Activated naive CD8-positive, alpha-beta T cell treated with anti-CD3 and anti-CD28 coated beads, Interleukin-2, amount 50 U/mL, for 24 hours (primary cell): ENCODE measurements around the gene RASSF5.
A peak's percentile ranks its signal among the peaks of the same experiment; 100 is the strongest.
"Not testable (repeated sequence)": the region's sequence is repeated elsewhere in the genome, so short reads cannot be mapped to it uniquely, and the experiment has no call there.

ENCODE experiments used
- ATAC-seq: fragments of 150-1000 bp; cut with Tn5 transposase; one replicate; pipeline ENCODE4 v1.10.0; 2021
- DNase-seq: peaks from one replicate; pipeline ENCODE4 v3.0.0; 2021
- H3K27ac Mint-ChIP-seq: one replicate; pipeline ENCODE4 v1.8.0; 2021; ENCODE audit warnings: mild to moderate bottlenecking, mixed read lengths
- H3K27me3 Mint-ChIP-seq: one replicate; pipeline ENCODE4 v1.8.0; 2021; ENCODE audit warnings: mixed read lengths
- H3K36me3 Mint-ChIP-seq: one replicate; pipeline ENCODE4 v1.8.0; 2021; ENCODE audit warnings: low read depth, mixed read lengths
- H3K4me1 Mint-ChIP-seq: one replicate; pipeline ENCODE4 v1.8.0; 2021; ENCODE audit warnings: mixed read lengths
- H3K4me3 Mint-ChIP-seq: one replicate; pipeline ENCODE4 v1.8.0; 2021; ENCODE audit warnings: mild to moderate bottlenecking, moderate library complexity, mixed read lengths
- H3K9me3 Mint-ChIP-seq: one replicate; pipeline ENCODE4 v1.8.0; 2021; ENCODE audit warnings: mixed read lengths

The RASSF5 gene

DNA sequence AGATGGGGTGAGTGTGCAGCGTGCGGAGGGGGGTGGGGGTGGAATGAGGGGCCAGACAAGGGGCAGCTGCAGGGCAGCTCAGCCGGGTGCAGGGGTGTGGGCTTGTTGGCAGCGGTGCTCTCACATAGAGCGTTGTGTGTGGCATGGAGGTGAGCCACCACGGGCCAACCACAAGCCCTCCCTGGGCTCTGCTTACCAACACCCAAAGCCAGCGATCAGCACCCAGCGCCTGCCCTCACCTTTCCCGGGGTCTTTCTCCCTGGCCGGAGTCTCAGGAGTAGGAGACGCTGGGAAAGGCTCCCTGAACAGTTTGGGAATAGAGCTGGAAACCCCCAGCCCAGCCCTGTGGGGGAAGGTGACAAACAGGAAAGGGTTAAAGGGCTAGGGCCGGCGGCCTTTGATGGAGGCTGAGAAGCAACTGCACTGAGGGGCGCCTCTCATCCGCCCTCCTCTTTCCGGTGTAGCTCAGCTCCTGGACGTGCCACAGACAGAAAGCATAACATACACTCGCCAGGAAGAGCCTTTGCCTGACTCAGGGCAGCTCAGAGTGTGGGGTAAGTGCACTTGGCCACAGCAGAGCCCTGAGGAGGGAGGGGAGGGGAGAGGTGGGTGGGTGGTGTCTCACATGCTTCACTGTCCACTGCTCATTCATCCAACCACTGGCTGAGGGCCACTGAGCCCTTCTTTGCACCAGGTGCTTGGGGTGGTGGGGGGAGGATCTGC lies 36.5 kb upstream of the RASSF5 start:
- H3K36me3 Mint-ChIP-seq: peaks cover 14% of the 10 kb centered on the region
- H3K9me3 Mint-ChIP-seq: no peaks in the 10 kb centered on the region
- peak overlapping the region; percentile 89 for H3K27ac Mint-ChIP-seq
- ATAC-seq (peak; percentile 76), DNase-seq (peak; percentile 64)
- H3K4me1 Mint-ChIP-seq: peaks cover 92% of the 10 kb centered on the region
- H3K27me3 Mint-ChIP-seq: no peaks in the 10 kb centered on the region
- peak overlapping the region; percentile 82 for H3K4me3 Mint-ChIP-seq

DNA sequence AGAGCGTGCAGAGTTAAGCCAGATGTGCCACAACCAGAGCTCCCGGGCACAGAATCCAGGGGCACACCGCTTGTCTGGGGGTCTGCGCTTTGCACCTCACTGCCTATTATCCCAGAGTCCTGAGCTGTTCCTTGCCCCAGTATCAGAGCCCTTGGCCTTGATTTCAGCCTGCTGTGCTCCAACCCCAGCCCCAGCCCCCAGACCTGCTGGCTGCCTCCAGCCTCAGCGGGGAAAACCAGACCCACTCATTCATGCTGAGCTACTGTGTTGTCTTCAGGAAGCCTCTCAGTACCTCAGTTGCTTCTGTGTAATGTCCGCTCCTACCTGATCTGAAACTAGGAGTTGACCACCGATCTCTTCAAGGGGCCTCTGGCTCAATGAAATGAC lies 35.9 kb upstream of the RASSF5 start:
- Mint-ChIP-seq H3K4me1 (peaks cover 89% of the 10 kb centered on the region), H3K27me3 (no peaks in the 10 kb centered on the region)
- peak; percentile 13 for ATAC-seq

DNA sequence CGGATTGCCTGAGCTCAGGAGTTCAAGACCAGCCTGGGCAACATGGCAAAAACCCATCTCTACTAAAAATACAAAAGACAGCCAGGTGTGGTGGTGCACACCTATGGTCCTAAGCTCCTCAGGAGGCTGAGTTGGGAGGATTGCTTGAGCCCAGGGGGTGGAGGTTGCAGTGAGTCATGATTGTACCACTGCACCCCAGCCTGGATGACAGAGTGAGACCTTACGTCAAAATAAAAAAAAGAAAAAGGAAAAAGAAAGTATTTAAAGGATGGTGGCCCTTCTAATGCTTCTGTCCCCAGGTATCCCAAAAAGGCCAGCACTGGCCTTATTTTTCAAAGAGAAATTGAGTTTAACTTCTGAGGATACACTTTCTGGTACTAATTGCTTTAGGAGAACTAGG lies 35.3 kb upstream of the RASSF5 start:
- H3K9me3 Mint-ChIP-seq: no peaks in the 10 kb centered on the region
- DNase-seq (peak; percentile 34), ATAC-seq (no peak)
- peaks cover 82% of the 10 kb centered on the region for H3K4me1 Mint-ChIP-seq
- H3K4me3 Mint-ChIP-seq: peak overlapping the region; percentile 82
- no peaks in the 10 kb centered on the region for H3K27me3 Mint-ChIP-seq
- H3K27ac Mint-ChIP-seq: peak overlapping the region; percentile 89
- peaks cover 24% of the 10 kb centered on the region for H3K36me3 Mint-ChIP-seq

More for the DNA sequence above, 35.9 kb upstream of the RASSF5 start:
- H3K36me3 Mint-ChIP-seq: peaks cover 18% of the 10 kb centered on the region
- peak overlapping the region; percentile 82 for H3K4me3 Mint-ChIP-seq
- peak; percentile 43 for DNase-seq
- H3K9me3 Mint-ChIP-seq: no peaks in the 10 kb centered on the region
- peak overlapping the region; percentile 89 for H3K27ac Mint-ChIP-seq

DNA sequence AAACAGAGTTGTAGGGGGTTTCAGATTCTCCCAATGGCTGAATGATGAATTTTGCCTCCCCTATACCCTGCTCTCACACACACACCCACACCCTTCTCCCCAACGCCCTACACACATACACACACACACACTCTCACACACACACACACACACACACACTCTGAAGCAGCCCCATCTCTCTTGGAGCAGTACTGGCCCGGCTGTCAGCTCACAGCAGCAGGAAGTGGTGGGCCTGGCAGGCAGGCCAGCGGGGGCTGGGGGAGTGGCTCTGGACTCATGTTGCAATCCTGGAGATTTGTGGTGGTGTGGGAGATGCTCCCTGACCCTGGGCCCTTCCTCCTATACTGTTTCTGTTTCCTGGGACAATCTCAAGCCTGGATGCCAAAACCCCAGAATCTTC lies 34.9 kb upstream of the RASSF5 start:
- peak; percentile 46 for DNase-seq
- Mint-ChIP-seq H3K36me3 (peaks cover 27% of the 10 kb centered on the region), H3K9me3 (no peaks in the 10 kb centered on the region), H3K4me1 (peaks cover 78% of the 10 kb centered on the region), H3K27ac (peak overlapping the region; percentile 89), H3K4me3 (peak overlapping the region; percentile 82), H3K27me3 (no peaks in the 10 kb centered on the region)
- ATAC-seq: no peak

DNA sequence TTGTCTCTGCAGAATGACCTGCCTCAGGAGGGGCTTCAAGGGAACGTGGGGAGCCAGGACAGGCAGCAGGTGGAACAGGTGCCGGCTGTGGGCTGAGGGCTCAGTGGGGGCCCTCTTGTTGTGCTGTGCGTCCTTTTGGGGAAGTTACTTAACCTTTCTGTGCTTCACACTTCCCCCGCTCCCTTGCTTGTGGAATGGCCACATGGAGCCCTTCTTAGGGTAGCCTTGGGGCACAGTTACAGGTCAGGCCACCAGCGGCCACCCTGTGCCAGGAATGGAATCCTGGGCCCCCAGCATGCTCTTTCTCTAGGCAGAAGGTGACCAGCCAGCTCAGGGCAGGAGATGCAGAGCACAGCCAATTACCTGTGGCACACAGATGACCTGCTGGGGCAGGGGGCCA lies 34.4 kb upstream of the RASSF5 start:
- ATAC-seq (no peak), DNase-seq (no peak)
- no peaks in the 10 kb centered on the region for H3K9me3 Mint-ChIP-seq
- peak overlapping the region; percentile 89 for H3K27ac Mint-ChIP-seq
- peaks cover 74% of the 10 kb centered on the region for H3K4me1 Mint-ChIP-seq
- no peaks in the 10 kb centered on the region for H3K27me3 Mint-ChIP-seq
- peaks cover 27% of the 10 kb centered on the region for H3K36me3 Mint-ChIP-seq
- H3K4me3 Mint-ChIP-seq: no peak overlapping the region

DNA sequence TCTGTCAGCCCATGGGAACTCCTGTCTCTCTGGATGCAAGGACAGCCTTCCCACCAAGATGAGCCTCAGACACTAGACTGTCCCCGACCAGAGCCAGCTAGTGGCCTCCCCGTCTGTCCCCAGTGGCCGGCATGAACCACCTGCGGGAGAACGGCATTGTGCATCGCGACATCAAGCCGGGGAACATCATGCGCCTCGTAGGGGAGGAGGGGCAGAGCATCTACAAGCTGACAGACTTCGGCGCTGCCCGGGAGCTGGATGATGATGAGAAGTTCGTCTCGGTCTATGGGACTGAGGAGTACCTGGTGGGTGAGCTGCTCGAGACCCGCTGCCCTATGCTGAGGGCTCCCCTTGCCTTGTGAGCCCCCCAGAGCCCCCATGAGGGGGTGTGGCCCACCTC lies 31.3 kb upstream of the RASSF5 start:
- no peak overlapping the region for H3K4me3 Mint-ChIP-seq
- H3K27ac Mint-ChIP-seq: peak overlapping the region; percentile 81

DNA sequence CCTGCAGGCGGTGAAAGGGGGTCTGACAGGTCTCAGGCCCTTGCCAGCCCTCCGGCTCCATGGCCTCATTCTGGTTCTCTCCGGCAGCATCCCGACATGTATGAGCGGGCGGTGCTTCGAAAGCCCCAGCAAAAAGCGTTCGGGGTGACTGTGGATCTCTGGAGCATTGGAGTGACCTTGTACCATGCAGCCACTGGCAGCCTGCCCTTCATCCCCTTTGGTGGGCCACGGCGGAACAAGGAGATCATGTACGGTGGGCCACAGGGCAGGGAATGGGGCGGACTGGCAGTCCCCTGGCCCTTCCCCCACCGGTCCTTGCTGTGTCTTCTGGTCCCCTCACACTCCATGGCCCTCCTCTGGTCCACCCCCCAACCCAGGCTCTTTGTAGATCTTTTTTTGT lies 30.7 kb upstream of the RASSF5 start:
- H3K27me3 Mint-ChIP-seq: no peaks in the 10 kb centered on the region
- peak overlapping the region; percentile 68 for H3K27ac Mint-ChIP-seq
- H3K36me3 Mint-ChIP-seq: peaks cover 36% of the 10 kb centered on the region
- no peak for ATAC-seq
- peaks cover 60% of the 10 kb centered on the region for H3K4me1 Mint-ChIP-seq
- H3K4me3 Mint-ChIP-seq: no peak overlapping the region
- no peak for DNase-seq
- no peaks in the 10 kb centered on the region for H3K9me3 Mint-ChIP-seq

More for the DNA sequence above, 31.3 kb upstream of the RASSF5 start:
- Mint-ChIP-seq H3K36me3 (peaks cover 32% of the 10 kb centered on the region), H3K4me1 (peaks cover 60% of the 10 kb centered on the region), H3K9me3 (no peaks in the 10 kb centered on the region), H3K27me3 (no peaks in the 10 kb centered on the region)
- DNase-seq (no peak), ATAC-seq (no peak)

DNA sequence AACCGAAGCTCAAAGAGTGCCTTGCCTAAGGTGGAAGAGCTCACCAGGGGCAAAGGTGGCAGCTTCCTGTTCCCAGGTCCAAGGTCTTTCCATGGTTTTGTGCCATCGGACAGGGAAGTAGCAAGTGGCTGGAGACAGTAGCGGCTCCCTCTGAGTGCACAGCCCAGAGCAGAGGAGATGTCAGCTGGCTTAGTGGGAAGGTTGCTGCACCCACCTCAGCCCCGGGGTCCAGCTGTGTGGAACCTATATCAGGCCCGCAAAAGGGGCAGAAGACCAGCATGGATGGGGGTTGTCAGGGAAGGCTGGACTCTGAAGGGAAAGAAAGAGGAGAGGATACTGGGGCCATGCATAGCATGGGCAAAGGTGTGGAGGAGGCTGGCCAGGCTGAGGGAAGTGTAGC lies 30.2 kb upstream of the RASSF5 start:
- peaks cover 54% of the 10 kb centered on the region for H3K4me1 Mint-ChIP-seq
- DNase-seq: no peak
- H3K9me3 Mint-ChIP-seq: no peaks in the 10 kb centered on the region
- peak overlapping the region; percentile 68 for H3K27ac Mint-ChIP-seq
- no peak overlapping the region for H3K4me3 Mint-ChIP-seq
- no peaks in the 10 kb centered on the region for H3K27me3 Mint-ChIP-seq
- ATAC-seq: no peak
- peaks cover 36% of the 10 kb centered on the region for H3K36me3 Mint-ChIP-seq

DNA sequence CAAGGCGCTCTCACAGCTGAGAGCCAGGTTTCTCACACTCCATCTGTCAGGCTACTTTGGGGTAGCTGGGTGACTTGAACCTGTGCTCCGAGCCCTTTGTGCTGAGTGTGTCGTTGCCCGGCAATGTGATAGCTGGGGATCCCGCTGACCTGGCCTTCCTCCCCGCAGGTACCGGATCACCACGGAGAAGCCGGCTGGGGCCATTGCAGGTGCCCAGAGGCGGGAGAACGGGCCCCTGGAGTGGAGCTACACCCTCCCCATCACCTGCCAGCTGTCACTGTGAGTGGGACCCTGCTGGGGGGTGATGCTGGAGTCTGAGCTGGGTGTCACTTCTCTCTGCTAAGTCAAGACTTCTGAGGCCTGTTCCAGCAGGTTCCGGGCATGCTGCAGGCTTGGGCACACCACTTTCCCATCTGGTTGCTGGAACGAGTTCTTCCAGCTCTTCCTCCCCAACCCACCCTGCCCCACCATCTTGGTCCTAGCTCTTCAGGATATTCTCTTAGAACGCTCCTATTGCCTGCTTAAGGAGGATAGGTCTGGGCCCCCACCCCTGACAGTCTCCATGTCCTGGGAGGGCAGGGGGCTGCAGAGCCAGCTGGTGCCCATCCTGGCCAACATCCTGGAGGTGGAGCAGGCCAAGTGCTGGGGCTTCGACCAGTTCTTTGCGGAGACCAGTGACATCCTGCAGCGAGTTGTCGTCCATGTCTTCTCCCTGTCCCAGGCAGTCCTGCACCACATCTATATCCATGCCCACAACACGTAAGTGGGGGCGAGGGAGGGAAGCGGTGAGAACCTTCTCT lies 29.6 kb upstream of the RASSF5 start:
- DNase-seq (no peak), ATAC-seq (no peak)
- no peak overlapping the region for H3K27ac Mint-ChIP-seq
- peaks cover 39% of the 10 kb centered on the region for H3K36me3 Mint-ChIP-seq
- H3K4me3 Mint-ChIP-seq: no peak overlapping the region
- H3K9me3 Mint-ChIP-seq: no peaks in the 10 kb centered on the region
- H3K27me3 Mint-ChIP-seq: no peaks in the 10 kb centered on the region
- H3K4me1 Mint-ChIP-seq: peaks cover 48% of the 10 kb centered on the region

DNA sequence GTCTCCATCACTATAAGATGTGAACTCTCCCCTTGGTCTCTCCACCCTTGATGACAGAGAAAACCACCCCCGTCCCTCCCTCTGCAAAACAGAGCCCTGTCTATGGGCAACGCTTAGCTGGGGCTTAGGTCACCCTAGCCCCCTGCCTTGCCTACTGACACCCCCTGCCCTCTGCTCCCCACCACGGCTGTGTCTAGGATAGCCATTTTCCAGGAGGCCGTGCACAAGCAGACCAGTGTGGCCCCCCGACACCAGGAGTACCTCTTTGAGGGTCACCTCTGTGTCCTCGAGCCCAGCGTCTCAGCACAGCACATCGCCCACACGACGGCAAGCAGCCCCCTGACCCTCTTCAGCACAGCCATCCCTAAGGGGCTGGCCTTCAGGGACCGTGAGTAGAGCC lies 28.6 kb upstream of the RASSF5 start:
- no peak overlapping the region for H3K4me3 Mint-ChIP-seq
- H3K27me3 Mint-ChIP-seq: no peaks in the 10 kb centered on the region
- peaks cover 42% of the 10 kb centered on the region for H3K36me3 Mint-ChIP-seq
- no peak for ATAC-seq
- no peaks in the 10 kb centered on the region for H3K9me3 Mint-ChIP-seq
- DNase-seq: no peak
- H3K27ac Mint-ChIP-seq: no peak overlapping the region
- peaks cover 40% of the 10 kb centered on the region for H3K4me1 Mint-ChIP-seq

DNA sequence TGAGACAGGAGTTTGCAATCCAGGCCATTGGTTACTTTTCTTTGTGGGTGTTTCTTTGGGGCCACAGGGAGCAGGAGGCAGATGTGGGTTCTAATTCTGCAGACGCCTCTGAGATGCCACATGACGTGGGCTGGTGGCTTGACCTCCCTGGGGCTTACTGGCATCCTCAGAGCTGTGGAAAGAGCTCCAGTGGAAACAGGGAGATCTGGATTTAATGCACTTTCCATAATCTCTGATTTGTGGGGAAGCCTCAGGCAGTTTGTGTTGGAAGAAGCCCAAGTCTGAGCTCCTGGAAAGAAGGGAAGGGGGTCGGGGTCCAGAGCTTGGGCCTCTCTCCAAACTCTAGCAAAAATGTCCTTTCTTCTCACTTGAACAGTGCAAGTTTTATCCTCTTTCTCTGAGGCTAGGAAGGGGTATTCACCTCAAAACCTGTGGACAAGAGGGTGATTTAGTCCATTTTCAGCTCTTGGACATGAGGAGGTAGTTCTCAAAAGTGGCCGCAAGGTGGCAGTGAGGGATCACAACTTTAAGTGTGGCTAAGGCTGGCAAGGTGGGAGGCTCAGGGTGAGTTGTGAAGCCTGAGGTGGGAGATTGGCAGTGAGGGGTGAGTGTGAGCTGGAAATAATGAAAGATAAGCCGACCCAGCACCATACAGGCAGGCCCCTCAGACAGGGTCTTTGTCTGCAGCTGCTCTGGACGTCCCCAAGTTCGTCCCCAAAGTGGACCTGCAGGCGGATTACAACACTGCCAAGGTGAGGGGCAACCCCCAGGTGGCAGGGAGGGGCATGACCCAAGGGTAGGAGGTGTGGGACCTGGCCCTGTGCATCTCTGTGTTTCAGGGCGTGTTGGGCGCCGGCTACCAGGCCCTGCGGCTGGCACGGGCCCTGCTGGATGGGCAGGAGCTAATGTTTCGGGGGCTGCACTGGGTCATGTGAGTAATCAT lies 27.9 kb upstream of the RASSF5 start:
- Mint-ChIP-seq H3K9me3 (no peaks in the 10 kb centered on the region), H3K4me1 (peaks cover 34% of the 10 kb centered on the region), H3K4me3 (no peak overlapping the region), H3K27me3 (no peaks in the 10 kb centered on the region), H3K36me3 (peaks cover 40% of the 10 kb centered on the region), H3K27ac (peak overlapping the region; percentile 37)
- DNase-seq (peak; percentile 73), ATAC-seq (peak; percentile 60)

DNA sequence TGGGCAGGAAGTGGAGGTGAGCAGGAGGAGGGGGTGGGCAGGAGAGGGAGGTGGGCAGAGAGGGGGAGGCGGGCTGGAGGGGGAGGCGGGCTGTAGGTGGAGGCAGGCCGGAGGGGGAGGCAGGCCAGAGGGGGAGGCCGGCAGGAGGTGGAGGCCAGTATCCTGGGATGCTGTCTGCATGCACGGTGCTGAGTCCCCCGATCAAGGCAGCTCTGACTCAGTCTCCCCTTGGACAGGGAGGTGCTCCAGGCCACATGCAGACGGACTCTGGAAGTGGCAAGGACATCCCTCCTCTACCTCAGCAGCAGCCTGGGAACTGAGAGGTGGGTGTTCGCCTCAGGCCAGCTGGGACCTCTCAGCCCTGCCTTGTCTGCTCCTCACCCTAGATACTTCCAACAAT lies 27.1 kb upstream of the RASSF5 start:
- ATAC-seq: no peak
- Mint-ChIP-seq H3K36me3 (peaks cover 38% of the 10 kb centered on the region), H3K9me3 (no peaks in the 10 kb centered on the region), H3K27ac (no peak overlapping the region), H3K4me1 (peaks cover 26% of the 10 kb centered on the region), H3K27me3 (no peaks in the 10 kb centered on the region), H3K4me3 (no peak overlapping the region)
- no peak for DNase-seq

DNA sequence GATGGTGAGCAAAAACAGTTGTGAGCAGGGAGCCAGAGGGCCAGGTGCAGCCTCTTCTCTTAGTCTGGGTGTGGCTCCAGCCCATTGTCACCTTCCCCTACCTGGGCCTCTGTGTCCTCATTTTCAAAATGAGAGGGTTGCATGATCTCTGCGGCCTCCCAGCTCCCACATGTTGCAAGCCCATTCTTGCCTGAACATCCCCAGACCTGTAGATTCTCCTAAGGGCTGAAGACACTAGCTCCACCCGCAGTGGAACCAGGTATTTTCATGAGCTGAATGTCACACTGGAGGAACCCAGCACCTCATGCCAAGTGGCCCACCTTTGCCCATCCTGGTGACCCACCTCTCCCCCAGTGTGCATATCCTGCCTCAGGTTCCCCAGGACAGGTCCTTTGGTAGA lies 24.7 kb upstream of the RASSF5 start:
- no peaks in the 10 kb centered on the region for H3K27me3 Mint-ChIP-seq
- no peak overlapping the region for H3K4me3 Mint-ChIP-seq
- peaks cover 17% of the 10 kb centered on the region for H3K4me1 Mint-ChIP-seq
- peaks cover 20% of the 10 kb centered on the region for H3K36me3 Mint-ChIP-seq
- ATAC-seq: no peak
- no peaks in the 10 kb centered on the region for H3K9me3 Mint-ChIP-seq
- no peak overlapping the region for H3K27ac Mint-ChIP-seq
- DNase-seq: no peak

DNA sequence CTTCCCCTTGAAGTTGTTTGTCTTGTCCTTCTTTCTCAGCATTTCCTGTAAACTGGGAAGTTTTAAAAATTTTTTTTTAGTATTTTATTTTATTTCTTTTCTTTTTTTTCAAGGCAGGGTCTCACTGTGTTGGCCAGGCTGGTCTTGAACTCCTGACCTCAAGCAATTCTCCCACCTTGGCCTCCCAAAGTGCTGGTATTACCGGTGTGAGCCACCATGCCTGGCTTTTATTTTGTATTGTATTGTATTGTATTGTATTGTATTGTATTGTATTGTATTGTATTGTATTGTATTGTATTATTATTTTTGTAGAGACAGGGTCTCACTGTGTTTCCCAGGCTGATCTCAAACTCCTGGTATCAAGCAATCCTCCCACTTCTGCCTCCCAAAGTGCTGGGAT lies 23.5 kb upstream of the RASSF5 start:
- not testable (repeated sequence) for H3K4me3 Mint-ChIP-seq, H3K27ac Mint-ChIP-seq, H3K27me3 Mint-ChIP-seq, DNase-seq, ATAC-seq, H3K9me3 Mint-ChIP-seq
- Mint-ChIP-seq H3K36me3 (peaks cover 19% of the 10 kb centered on the region), H3K4me1 (peaks cover 17% of the 10 kb centered on the region)
